Dendritic cell treated with granulocyte-macrophage colony-stimulating factor and Interleukin-4, amounts not matched to agents 40 ng/mL and 50 ng/mL, for 4 days (primary cell): ENCODE measurements around the gene CORO6.

Experiments
- H3K27ac Mint-ChIP-seq: one replicate; pipeline ENCODE4 v1.8.0; 2022; ENCODE audit warnings: mild to moderate bottlenecking, mixed read lengths
- H3K27me3 Mint-ChIP-seq: one replicate; pipeline ENCODE4 v1.8.0; 2022; ENCODE audit warnings: mild to moderate bottlenecking, mixed read lengths
- H3K36me3 Mint-ChIP-seq: one replicate; pipeline ENCODE4 v1.8.0; 2022; ENCODE audit warnings: low read depth, mixed read lengths
- H3K4me1 Mint-ChIP-seq: one replicate; pipeline ENCODE4 v1.8.0; 2022; ENCODE audit warnings: low read depth, mixed read lengths
- H3K4me3 Mint-ChIP-seq: one replicate; pipeline ENCODE4 v1.8.0; 2022; ENCODE audit warnings: mild to moderate bottlenecking, moderate library complexity, mixed read lengths
- H3K9me3 Mint-ChIP-seq: one replicate; pipeline ENCODE4 v1.8.0; 2022; ENCODE audit warnings: mixed read lengths
- intact Hi-C: fragments of 100-400 bp; cut with micrococcal nuclease; formaldehyde crosslinking; loops from one replicate; pipeline ENCODE4 v1.15.0; 2022

CORO6 gene

GRCh38 chr17:29568331-29569244 lies 54.1 kb downstream of the CORO6 start, which contains the start of gene TP53I13:
TP53I13 (plus strand) TSS chr17:29568701; CDS start chr17:29568759, 58 bp downstream.
- Mint-ChIP-seq H3K27ac (peak within 1 kb of the TSS; percentile 95), H3K9me3 (no peaks in the 10 kb centered on the region), H3K4me3 (peak within 1 kb of the TSS; percentile 98), H3K4me1 (peaks cover 62% of the 10 kb centered on the region), H3K27me3 (no peaks in the 10 kb centered on the region), H3K36me3 (peaks cover 72% of the 10 kb centered on the region)
- intact Hi-C loops: loop anchor here (10.0 kb wide), 2 partner anchors 46 to 174 kb away; partner anchors contain the start of gene TAOK1

DNA sequence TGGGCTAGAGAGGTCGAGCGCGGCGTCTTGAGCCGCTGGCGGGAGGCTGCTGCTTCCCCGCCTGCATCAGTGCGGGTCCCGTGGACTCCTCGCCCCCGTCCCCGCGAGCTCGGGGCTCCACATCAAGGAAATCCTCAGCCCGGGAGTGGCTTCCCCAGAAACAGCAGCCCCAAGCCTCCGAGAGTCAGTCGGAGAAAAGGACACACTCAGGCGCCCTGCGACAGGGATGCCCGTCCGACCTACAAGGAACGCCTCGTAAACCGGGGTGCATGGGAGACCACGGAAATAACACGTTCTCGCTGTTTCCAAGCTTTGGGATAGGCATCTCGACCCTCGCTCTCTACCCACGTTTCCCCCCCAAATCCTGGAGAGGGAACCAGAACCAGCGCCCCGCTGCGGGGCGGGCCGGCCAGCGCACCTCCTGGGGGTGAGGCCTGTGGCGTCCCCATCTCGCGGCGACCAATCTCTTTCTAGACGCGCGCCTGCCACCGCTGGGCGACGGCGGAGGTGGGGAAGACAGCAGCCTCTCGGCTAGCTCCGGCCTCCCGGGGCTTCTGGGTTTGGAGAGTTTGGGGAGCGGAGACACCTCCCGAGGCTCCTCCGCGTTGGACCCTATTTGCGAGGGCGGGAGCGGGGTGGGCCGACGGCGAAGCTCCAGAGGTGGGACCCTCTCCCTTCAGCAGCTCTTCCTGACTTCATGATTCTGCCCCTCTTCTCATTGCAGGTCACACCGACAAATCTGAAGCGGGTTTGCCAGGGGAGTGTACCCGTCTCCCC lies 55.0 kb downstream of the CORO6 start:
- Mint-ChIP-seq H3K9me3 (no peaks in the 10 kb centered on the region), H3K27ac (peak overlapping the region; percentile 95), H3K4me1 (peaks cover 60% of the 10 kb centered on the region), H3K4me3 (peak overlapping the region; percentile 98), H3K36me3 (peaks cover 68% of the 10 kb centered on the region), H3K27me3 (no peaks in the 10 kb centered on the region)
- intact Hi-C loops: loop anchor here (10.0 kb wide), 2 partner anchors 47 to 173 kb away; partner anchors contain the start of gene TAOK1

- Mint-ChIP-seq H3K4me1 (peaks cover 65% of the 10 kb centered on the region), H3K27ac (peak overlapping the region; percentile 95)
Observed at GRCh38 chr17:29567304-29567553, 55.5 kb downstream of the CORO6 start.

GRCh38 chr17:29566473-29567303 lies 56.0 kb downstream of the CORO6 start, which contains the start of gene ABHD15:
ABHD15 (minus strand) TSS chr17:29567037; CDS start chr17:29566966, 71 bp downstream.
- intact Hi-C loops: loop anchor here (10.0 kb wide), 2 partner anchors 48 to 172 kb away; partner anchors contain the start of gene TAOK1

More at GRCh38 chr17:29567304-29567553, 55.5 kb downstream of the CORO6 start:
- Mint-ChIP-seq H3K36me3 (peaks cover 70% of the 10 kb centered on the region), H3K27me3 (no peaks in the 10 kb centered on the region), H3K4me3 (peak overlapping the region; percentile 98), H3K9me3 (no peaks in the 10 kb centered on the region)
- intact Hi-C loops: loop anchor here (10.0 kb wide), 2 partner anchors 48 to 172 kb away; partner anchors contain the start of gene TAOK1

GRCh38 chr17:29565643-29566472 lies 56.9 kb downstream of the CORO6 start:
- Mint-ChIP-seq H3K36me3 (peaks cover 63% of the 10 kb centered on the region), H3K27ac (peak overlapping the region; percentile 95), H3K27me3 (no peaks in the 10 kb centered on the region), H3K9me3 (no peaks in the 10 kb centered on the region), H3K4me3 (peak overlapping the region; percentile 98), H3K4me1 (peaks cover 69% of the 10 kb centered on the region)
- intact Hi-C loops: loop anchor here (10.0 kb wide), 2 partner anchors 49 to 171 kb away; partner anchors contain the start of gene TAOK1

More at GRCh38 chr17:29566473-29567303, 56.0 kb downstream of the CORO6 start, which contains the start of gene ABHD15:
- Mint-ChIP-seq H3K4me3 (peak within 1 kb of the TSS; percentile 98), H3K4me1 (peaks cover 69% of the 10 kb centered on the region), H3K9me3 (no peaks in the 10 kb centered on the region), H3K27ac (peak within 1 kb of the TSS; percentile 95), H3K27me3 (no peaks in the 10 kb centered on the region), H3K36me3 (peaks cover 70% of the 10 kb centered on the region)
